GM19467 (cell line): ENCODE measurements around the gene TBX19.

Experiments used
- ATAC-seq: cut with Tn5 transposase; IDR thresholded peaks from one replicate; pipeline ENCODE4 v1.9.1; 2021; ENCODE audit warnings: mild to moderate bottlenecking, moderate library complexity; ENCODE audit not compliant: unreplicated experiment

TBX19 gene

DNA sequence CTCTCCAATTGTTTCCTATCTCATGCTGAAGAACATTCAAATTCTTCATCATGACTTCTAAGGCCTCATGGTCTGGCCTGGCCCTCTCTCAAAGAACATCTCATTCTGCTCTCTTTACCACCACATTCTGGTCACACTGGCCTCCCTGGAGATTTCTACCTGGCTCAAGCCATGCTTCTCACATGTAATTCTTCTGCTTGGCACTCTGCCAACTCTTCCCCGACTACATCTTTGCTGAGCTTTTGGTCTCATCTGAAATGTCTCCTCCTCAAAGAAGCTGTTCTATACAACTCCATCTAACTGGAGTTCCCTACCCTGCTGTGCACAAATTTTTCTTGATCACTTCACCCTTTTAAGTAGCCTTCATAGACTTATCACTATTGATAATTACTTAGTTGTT lies 1.4 kb upstream of the TBX19 start:
- no peak for ATAC-seq

DNA sequence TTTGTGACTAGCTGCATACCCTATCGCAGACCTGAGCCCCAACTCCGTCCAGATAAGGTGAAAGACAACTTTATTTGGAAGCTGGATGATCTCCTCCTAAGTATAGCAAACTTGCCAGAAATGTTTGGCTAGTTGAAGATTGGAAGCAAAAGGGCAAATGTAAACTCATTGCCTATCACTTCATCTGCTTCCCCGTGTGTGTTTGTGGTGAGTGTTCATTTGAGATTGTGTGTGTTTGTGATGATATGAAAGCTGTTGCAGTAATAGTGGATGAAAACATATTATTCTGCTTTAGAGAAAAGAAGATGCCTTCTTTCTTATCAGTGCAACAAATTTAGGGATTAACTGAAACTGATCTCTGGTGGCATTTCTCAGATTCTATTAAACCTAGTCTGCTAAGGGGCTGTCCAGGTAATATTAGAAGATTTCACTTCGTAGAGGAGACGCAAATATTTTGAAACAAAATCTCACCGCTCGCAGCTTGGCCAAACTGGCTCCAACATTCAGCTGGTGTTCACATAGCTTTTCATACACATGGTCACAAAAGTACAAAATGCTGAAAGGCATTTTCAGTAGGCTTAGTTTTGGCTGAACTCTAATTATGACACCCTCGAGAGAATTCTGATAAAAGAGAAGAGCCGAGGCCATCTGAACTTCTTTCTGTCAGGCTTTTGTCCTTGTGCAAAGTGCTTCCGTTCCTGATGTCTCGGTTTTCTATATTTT lies 1.1 kb downstream of the TBX19 start:
- no peak for ATAC-seq

DNA sequence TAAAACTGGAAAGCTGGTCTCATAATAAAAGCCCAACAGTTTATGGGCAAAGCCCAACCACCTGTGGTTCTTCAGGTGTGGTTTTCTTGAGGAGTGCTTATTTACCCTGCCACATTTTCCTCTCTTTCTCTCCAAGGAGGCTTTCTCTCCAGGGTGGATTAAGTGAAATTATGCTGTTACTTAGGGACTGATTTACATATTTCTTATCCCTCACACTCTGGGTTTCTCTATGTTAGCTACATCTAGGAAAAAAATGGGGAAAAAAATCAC lies 4.8 kb downstream of the TBX19 start:
- no peak for ATAC-seq

DNA sequence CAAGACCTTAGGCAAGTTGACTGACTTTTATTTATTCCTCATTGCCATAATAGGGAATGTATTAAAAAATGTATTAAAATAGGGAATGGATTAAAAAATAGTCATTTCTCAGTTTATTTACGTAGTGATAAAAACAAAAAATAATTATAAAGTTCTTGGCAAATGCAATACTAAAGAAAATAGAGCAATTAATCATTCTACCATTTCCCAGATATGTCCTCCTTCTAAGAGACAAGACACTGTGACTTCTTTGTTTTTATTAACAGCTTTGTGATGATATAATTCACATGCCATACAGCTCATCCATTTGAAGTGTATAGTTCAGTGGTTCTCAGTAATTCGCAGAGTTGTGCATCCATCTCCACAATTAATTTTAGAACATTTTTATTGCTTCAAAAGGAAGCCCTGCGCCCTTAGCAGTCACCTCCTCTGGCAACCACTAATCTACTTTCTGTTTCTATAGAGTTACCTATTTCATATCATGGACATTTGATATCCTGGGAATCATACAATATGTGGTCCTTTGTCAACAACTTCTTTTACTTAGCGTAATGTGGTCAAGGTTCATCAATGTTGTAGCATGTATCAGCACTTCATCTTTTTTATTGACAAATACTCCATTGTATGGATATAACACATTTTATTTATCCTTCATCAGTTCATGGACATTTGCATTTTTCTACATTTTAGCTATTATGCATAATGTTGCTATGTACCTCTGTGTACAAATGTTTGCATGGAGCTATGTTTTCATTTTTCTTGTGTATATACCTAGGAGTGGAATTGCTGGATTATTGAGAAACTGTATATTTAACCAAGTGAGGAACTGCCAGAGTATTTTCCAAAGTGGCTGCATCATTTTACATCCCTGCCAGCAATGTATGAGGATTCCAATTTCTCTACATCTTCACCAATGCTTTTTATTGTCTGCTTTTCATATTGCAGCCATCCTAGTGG lies 5.6 kb downstream of the TBX19 start:
- no peak for ATAC-seq

DNA sequence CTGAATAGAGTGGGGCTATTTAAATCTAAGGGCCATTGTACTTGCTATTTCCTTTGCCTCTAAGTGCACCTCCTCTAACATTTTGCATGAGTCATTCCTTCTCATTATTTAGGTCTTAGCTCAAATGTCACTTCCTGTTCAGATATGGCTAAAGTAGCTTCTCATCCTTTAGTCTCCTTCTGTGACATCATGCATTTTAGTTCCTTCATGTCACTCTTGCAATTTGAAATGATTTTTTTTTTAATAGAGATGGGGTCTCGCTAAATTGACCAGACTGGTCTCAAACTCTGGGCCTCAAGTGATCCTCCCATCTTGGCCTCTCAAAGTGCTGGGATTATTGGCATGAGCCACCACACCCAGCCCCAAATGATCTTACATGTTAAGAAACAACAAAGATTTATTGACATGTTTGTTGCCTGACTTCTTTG lies 6.6 kb downstream of the TBX19 start:
- no peak for ATAC-seq

DNA sequence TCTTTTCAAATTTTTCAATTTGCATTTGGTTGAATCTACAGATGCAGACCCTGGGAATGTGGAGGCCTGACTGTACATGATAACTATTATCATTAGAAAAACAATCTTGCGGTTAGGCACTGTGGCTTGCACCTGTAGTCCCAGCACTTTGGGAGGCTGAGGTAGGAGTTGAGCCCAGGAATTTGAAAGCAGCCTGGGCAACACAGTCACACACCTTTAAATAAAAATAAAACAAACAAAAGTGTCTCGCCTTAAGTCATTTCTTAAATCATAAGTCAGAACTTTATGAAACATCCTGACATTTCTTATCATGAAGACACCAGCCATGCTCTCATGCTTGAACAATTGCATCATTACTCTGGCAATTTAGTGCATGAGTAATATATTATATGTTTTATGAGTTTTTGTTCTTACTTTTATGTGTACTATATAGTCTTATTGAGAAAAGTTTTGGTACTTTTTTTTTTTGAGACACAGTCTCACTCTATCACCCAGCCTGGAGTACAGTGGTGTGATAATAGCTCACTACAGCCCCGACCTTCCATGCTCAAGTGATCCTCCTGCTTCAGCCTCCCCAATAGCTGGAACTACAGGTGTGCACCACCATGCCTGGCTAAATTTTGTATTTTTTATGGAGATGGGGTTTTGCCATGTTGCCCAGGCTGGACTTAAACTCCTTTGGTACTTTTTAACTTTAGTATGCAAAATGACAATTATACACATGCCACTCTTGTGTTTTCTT lies 7.8 kb downstream of the TBX19 start:
- ATAC-seq: no peak

DNA sequence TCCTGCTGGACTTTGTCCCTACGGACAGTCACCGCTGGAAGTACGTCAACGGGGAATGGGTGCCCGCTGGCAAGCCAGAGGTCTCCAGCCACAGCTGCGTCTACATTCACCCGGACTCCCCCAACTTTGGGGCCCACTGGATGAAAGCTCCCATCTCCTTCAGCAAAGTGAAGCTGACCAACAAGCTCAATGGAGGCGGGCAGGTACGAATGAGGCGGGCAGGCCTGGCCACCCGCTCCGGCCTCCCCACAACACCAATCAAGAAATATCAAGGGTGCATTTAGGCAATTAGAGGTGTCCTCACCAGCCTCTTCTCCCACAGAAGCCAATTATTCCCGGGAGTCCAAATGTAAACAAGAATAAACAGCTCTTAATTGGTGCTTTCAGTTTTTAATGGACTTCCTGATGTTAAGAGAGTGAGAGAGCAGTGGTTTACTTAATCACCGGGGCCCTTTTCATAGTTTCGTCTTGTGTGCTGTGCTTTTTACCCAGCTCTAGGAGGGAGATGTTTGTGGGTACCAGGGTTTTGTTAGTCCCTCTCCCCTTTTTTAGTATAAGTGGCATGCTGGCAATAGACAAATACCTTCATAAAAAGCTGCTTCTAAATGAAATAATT lies 10.7 kb downstream of the TBX19 start:
- no peak for ATAC-seq

DNA sequence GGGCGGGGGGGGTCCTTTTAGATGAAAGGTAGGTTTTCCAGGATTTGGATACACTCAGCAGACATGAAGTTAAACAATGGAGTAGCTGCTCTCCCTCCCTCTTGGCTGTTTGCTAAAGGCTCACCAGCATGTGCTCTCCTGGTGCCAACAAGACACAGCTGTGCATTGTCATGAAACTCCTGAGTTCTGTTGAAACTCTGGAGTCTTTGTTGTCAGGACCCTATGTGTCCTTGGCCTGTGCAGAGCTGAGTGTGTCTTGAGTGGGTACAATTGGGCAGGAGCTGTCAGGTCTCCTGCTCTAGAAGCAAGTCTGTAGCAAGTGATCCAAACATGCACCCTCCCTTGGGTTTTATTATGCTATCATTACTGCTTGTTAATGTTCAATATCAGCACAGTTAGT lies 12.7 kb downstream of the TBX19 start:
- no peak for ATAC-seq

DNA sequence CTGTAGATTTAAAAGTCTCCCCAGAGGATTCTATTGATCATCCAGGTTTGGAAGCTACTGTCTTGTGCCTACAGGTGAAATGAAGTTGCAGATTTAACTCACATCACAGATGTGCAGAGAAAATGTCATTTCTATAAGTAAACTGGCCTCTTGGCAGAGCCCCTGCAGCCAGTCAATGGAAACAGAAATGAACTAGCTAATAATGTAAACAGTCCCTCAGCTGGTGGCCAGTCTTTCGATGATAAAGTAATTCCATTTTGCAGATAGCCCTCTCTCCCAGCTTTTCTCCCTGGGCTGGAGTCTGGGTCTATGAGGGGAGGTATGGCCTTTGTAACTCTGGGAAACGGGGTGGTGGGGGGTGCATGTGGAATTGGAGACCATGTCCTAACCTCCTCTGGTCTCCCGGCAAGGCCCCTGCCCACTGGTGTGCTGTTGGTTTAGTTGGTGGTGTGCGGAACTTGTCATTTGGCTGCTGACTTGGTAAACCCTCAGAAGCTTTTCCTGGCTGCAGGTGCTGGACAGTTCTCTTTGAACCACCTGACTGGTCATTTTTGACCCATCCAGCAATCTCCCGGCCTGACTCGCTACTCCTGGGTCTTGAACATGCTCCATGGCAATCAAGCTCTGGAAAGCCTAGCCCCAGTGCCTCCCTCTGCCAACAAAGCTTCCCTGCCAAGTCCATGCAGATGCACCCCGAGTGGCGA lies 14.9 kb downstream of the TBX19 start:
- no peak for ATAC-seq

DNA sequence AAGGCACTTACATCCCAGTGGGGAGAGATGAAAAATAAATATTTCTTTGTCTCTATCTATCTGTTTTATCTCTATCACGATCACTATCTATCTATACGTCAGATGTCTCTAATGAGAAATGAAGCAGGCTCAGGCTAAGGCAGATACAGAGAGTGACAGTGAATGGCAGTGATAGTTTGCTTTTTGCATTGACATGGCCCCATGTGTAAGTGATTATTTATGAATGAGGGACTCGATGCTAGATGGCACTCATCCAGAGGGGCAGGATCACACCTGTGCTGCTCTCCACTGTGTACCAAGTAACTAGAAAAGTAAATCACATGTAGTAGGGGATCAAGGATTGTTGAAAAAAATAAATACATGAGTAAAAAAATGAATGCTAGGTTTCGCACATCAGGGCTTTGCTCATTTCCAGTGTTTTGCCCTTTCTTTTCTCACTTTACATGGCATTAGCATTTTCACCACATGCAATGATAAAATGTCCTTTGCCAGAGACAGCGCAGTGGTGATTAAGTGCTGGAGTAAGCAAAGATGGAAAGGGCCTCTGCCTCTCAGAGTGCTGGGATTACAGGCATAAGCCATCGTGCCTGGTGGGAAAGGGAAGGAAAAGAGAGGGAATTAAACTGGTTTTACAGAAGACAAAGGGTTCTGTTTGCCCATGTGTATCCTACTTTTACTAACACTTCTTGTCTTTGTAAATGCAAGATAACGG lies 16.5 kb downstream of the TBX19 start:
- no peak for ATAC-seq

DNA sequence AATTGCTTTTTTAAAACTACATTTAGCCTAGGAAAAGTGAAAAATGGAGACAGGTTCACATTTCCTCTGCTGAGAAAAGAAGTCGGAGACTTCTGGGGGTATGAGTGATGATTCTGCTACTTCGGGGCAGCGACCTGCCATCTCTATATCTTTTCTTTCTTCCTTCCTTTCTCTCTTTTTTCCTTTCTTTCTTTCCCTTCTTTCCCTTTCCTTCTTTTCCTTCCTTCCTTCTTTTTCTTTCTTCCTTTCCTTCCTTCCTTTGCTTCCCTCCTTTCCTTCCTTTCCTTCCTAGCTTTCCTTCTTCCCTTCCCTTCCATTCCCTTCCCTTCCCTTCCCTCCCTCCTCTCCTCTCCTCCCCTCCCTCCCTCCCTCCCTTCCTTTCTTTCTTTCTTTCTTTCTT lies 17.8 kb downstream of the TBX19 start:
- no peak for ATAC-seq

DNA sequence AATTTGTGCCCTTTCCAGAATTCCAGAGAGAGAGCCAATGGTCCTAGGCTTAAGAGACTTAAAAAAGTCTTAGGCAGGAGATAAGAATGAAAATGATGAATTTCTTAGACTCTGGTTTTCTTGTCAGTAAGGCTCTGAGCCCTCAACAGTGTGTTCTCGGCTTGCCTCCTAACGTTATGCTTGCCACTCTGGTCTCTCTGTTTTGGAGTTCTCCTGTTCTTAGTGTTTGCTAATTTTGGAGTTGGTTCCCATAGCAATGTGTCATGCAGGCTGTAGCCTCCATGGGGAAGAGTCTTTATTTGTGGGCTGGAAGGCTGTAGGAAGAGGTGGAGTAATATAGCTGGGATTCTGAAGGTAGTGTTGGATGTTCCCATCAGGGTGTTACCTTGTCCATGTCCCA lies 19.9 kb downstream of the TBX19 start:
- no peak for ATAC-seq

DNA sequence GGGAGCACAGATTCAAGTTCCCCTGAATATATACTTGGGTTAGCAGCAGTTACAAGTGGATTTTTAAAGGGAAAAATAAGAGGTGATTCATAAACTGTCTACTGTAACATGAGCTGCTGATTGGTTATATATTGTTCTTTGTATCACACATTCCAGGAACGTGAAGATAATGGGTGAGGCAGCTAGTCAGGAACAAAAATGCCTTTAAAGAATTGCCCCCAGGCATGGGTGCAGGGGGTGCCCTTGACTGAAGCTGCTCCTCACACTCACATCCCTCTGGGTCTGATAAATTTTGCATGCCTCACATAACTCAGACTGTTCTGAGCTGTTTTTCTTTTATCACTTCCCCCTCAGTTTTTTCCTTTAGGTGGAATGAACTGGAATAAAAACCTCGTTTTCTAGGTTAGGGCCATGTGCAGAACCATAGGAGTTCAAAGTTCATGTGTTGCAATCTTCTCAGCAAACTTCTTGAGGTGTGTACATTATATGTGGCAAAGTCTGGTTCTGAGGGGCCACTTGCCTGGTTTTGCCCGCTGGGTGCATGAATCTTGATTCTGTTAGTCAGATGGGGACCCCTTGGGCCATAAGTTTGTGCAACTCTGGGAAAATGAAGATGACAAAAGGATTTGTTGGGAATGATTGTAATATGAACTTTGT lies 21.1 kb downstream of the TBX19 start:
- ATAC-seq: no peak

DNA sequence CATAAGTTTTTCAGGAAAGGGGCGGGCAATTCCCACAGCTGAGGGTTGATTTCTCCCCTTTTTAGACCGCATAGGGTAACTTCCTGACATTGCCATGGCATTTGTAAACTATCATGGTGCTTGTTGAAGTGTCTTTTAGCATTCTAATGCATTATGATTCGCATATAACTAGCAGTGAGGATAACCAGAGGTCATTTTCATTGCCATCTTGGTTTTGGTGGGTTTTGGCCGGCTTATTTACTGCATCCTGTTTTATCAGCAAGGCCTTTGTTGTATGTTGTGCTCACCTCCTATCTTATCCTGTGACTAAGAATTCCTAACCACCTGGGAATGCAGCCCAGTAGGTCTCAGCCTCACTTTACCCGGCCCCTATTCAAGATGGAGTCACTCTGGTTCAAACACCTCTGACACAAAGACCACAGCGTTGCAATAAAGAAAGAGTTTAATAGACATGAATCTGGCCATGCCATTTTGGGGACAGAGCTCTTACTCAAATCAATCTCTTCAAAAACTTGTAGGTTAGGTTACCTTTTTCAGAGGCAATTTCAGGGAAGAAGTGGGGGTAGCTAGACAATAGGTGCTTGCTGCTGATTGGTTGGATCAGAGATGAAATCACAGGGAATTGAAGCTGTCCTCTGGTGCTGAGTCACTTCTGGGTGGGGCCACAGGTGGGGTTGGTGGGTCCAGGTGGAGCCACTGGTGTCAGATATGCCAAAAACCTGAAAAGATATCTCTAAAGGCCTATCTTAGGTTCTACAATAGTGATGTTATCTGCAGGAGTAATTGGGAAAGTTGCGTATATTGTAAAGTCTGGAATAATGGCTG lies 23.3 kb downstream of the TBX19 start:
- ATAC-seq: no peak

DNA sequence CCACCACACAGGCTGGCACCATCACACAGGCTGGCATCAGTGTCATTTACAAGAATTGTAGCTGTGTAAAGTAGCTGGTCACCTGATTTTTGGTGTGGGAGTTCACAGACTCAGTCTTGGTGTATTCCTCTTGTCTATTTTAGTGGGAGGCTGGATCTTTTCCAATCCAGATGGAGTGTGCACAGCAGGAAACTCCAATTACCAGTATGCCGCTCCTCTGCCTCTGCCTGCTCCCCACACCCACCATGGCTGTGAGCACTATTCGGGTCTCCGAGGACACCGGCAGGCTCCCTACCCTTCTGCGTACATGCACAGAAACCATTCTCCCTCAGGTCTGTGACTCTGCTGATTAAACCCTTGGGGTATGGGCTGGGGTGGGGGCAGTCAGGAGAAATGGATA lies 24.2 kb downstream of the TBX19 start:
- ATAC-seq: no peak

DNA sequence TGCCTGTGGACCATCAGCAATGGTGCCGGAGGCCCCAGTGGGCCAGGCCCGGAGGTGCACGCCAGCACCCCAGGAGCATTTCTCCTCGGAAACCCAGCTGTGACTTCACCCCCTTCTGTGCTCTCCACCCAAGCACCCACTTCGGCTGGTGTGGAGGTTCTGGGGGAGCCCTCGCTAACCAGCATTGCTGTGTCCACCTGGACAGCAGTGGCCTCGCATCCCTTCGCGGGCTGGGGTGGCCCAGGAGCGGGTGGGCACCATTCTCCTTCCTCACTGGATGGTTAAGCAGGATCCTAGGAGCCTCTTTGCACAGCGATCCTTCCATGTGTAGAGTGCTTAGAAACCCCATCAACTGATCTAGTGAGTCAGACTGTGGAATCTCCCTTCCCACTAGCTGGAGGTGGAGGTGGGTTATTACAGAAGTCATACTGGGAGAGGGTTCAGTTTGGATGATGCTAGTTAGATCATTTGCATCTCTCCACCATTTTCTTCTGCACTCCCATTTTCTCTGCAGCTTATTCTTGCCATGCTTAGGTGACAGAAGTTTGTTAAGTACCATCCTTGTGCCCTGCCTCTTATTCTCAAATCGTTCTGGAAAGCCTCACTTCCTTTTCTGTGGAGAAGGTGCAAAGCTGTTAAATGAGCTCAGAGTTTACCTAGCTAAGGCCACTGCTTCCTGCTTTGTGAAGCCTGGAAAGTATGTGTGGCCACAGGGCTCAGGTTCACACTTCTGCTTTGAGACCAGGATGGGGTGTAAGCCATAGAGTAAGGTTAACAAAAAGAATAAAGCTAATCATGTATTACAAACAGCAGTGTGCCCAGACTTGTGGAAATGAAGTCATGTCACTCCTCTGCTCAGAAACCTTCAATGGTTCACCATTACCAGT lies 32.3 kb downstream of the TBX19 start:
- no peak for ATAC-seq

DNA sequence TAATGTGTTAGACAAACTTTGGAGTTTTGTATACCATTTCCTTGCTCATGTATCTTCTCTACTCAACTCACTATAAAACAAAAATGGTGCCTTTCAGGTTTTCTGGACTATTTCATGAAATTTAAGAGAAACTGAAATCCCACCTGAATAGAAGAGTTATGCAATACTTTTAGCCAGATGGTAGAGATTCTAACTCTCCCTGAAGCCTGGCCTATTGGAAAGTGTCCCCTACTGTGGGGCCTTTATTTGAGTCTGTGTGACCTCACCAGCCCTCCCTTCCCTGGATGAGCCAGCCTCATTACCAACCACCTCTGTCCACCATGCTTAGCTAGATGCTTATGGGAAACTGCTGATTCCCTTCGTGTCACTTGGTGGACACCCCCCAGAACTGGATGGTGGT lies 35.5 kb downstream of the TBX19 start:
- ATAC-seq: no peak

DNA sequence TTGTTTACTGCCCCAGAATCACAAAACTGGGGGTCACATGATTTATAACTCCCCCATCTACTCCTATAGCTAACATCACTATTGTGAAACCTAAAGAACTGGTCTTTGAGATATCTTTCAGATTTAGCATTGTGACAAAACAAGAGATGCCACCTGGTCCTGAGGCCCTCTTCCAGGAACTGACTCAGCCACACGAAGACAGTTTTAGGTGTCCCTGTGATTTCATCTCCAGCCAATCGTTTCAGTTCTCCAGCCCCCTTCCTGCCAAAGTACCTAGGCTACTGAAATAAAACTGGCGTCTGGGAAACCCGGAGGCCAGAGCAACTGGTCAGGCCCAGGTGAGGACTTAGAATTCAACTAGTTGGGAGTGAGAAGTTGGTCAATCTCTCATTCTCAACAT lies 36.6 kb downstream of the TBX19 start:
- ATAC-seq: no peak
